GM19023 (cell line): ENCODE results near the gene IQCB1.
A peak's percentile ranks its signal among the peaks of the same experiment; 100 is the strongest.
"Not testable (repeated sequence)": the region's sequence is repeated elsewhere in the genome, so short reads cannot be mapped to it uniquely, and the experiment has no call there.

ENCODE experiments used
- ATAC-seq: cut with Tn5 transposase; IDR thresholded peaks from one replicate; pipeline ENCODE4 v1.9.1; 2021; ENCODE audit warnings: mild to moderate bottlenecking, moderate library complexity; ENCODE audit not compliant: unreplicated experiment

Gene IQCB1

DNA sequence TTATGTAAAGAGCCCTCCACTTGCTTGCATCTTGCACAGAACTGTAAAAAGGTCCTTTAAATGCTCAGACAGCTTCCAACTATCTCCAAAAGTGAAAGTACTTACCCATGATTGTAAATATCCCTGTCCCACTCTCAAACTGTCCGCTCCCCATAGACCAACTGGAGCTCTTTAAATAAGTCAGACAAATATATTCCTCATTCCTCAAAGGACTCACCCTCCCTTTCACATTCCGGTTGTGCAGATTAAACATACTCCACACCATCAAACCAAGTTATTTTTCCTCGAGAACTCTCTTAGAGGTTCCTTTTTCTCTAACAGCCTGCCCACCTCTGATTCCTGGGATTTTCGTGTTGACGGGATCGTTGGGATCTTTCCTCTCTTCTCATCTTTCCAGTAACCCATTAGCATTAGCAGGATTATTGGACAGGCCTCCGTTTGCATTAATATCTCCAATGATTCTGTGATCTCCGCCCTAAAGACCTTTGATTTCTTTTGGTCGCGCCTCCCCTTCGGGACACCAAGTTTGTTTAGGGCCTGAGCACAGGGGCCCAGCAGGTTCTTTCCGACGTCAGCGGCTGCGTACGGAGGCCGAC, 86.1 kb downstream of the IQCB1 start:
- peak; percentile 25 for ATAC-seq

DNA sequence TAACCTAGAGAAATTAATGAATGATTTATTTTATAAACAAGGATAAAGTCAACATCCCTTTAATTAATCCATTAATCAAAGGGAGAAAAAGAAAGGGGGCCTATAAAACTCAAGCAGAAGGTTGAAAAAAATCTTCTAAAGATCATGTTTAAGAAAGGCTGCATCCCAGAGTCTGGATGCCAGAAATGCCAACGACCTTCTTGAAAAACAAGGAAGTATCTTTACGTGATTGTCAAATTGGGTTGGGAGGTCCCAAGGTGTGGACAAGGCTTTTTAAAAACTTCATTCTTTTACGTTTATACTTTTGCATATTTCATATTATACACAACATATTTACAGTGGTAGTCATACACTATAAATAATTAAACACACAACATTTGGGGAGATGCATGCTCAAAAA, 86.9 kb downstream of the IQCB1 start:
- ATAC-seq: no peak

DNA sequence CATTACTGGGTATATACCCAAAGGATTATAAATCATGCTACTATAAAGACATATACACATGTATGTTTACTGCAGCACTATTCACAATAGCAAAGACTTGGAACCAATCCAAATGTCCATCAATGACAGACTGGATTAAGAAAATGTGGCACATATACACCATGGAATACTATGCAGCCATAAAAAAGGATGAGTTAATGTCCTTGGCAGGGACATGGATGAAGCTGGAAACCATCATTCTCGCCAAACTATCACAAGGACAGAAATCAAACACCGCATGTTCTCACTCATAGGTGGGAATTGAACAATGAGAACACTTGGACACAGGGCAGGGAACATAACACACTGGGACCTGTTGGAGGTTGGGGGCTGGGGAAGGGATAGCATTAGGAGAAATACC, 91.8 kb downstream of the IQCB1 start:
- ATAC-seq: not testable (repeated sequence)

DNA sequence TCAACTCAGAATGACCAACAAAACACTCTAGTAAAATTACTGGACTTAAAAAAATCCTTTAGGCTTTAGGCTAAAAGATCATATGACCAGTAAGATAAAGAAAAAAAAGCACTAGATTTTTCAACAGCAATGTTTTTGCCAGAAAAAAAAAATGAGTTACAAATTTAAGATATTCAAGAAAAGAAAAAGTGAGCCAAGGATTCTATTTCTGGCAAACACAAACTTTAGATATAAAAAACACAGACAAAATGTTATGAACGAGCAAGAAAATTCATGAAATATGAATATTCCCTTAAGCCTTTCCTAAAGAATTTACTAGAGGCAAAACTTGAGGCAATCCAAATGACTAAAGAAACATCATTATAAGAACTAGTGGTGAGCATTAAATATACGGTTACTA, 94.0 kb downstream of the IQCB1 start:
- no peak for ATAC-seq

DNA sequence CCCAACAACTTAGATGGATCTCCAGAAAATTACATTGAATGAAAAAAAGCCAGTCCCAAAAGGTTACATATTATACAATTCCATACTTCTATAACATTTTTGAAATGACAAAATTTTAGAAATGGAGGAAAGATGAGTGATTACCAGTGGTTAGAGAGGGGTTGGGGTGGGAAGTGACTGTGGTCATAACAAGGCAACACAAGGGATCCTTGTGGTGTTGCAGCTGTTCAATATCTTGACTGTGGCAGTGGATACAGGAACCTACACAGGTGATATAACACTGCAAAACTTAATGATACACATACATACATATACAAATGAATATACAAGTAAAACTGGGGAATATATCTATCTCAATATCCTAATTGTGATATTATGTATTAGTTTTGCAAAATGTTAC, 95.0 kb downstream of the IQCB1 start:
- ATAC-seq: no peak

DNA sequence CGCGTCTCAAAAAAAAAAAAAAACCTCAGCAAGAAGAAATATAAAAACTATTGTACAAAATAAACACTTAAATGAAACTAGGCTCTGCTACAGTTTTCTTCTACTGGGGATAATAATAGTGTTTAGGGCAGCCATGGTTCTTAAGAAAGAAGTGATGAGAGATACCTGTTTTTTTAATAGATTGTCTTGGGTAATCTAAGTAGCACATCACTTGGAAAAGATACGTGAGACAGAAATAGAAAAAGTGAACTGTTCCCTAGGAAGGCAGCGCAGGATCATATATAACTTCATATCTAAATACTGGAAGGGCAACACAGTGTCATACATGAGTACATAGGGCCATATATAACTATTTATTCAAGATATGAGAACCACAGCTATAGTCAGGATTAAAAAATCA, 97.2 kb downstream of the IQCB1 start:
- no peak for ATAC-seq

DNA sequence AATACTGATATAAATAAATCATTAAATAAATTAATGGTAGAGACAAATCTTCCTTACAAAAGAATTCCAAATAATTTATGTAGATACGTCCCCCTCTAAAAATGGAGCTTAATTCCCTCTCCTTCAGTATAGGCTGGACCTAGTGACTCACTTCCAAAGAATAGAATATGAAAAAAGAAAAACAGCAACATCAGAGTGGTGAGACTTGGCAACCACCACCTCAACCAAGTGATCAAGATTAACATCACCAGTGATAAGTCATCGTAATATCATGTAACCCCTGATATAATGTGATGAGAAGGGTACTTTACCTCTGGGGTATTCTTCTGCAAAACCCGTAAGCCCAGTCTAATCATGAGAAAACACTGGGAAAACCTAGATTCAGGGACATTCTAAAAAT, 98.7 kb downstream of the IQCB1 start:
- ATAC-seq: no peak

DNA sequence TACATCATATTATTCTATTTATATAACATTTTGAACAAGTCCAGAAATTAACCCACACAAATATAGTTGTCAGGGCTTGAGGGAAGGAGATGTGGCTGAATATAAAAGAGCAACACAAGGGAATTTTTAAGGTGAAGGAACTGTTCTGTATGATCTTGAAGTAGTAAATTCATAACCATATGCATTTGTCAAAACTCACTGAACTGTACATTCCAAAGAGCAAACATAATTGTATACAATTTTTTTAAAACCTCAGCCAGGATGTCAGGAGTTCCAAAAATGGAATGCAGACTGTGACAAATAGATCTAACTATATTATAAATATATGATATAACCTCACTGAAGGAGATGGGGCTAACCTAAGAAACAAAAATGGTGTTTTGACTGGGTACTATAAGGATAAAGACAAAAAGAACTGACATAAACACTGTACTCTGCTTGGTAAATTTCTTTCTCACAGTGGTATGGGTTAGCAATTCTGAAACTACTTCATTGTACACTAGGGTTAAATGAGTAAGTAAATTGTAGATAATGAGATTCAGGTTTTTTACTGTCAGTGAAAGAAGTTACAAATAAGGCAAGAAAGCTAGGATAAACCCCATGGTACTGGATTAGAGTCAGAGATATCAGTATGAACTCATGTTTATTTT, 99.7 kb downstream of the IQCB1 start:
- peak; percentile 81 for ATAC-seq

DNA sequence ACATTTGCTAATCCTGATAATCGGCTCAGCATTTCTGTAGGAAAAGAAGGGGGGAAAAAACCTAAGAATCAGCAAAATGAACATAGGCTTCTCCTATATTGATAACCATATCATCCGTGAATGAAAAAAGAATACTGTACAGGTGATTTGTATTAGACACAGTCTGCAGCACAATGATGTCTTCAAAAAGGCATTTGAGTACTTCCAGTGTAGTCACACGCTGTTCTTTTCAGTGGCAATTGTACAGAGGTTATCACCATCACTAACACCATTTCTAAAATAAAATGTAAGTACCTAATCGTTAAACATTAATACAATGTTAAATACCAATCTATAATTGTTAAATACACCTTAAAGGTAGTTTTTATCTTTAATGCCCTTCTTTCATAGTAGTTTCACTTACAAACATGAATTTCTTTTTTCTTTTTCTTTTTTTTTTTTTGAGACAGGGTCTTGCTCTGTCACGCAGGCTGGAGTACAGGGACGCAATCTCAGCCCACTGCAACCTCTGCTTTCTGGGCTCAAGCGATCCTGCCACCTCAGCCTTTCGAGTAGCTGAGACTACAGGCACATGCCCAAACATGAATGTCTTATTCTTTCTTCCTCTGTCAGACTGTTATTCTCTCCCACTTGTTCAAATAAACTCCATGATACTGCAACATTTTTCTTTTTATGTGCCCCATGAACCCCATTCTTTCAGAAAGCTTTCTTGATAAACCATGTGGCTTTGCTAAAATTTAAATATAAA, 103.7 kb downstream of the IQCB1 start:
- no peak for ATAC-seq

DNA sequence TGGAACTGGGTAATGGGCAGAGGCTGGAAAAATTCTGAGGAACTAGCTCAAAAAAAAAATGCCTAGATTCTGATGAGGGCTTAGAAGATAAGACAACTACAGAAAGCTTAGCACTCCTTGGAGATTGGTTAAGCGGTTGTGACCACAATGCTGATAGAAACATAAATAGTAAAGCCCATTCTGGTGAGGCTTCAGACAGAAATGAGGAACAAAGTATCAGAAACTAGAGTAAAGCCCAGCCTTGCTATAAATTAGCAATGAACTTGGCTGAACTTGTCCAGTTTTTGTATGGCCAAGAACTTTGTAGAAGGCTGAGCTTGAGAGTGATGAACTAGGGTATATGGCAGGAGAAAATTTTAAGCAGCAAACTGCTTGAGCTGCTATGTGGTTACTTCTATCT, 110.7 kb downstream of the IQCB1 start:
- ATAC-seq: peak; percentile 74

DNA sequence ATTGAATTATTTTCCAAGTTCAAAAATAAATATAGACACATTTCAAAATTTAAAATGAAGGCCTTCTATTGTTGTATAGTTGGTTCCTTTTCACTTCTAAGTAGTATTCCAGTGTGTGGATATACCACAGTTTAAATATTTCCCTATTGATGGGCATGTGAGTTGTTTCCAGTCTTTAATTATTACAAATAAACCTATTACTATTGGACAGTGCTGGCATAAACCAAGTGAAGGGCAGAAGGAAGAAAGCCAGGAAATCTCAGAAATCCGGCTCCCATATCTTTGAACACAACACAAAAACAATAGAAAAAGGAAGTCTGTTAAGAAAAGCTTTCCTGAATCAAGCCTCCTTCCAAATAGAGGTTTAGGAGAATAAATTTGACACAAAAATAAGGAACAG, 111.4 kb downstream of the IQCB1 start:
- no peak for ATAC-seq

DNA sequence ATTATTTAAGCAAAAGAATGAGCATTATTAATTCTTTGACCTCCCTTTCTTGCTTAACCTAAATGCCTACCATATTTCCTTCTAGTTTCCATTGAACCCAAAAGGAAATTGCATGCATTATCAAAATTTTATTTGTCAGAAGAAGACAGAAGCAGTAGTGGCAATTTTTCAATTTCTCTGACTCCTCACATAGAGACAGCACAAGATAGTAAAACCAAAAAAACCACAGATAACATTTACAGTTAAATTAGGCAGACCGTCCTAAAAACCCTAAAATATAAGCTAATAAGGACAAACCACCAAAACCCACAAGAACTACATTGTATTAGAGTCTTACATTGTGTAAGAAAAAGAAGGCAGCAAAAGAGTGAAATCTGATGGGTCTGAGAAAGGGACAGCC, 112.4 kb downstream of the IQCB1 start:
- no peak for ATAC-seq

DNA sequence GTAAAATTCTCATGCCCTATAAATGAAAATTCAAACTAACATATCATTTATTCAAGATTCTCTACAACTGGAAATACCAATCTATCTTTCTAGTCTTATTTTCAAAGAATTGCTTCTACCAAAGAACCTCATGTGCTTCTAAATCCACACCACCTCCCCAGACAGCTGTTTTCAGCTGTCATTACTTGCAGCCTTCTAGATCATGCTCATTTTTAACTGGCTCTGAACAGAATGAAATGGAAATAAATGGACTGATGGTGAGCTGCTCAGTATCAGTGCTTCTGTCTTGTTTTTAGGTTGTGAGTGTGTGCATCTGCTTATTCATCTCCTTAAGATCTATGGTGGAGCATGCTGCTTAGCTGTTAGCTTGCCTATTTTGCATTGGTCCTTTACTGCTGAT, 114.7 kb downstream of the IQCB1 start:
- ATAC-seq: no peak
